NCI-H2227 (cell line): ENCODE results near the gene S100A1.
"Not testable (repeated sequence)": the region's sequence is repeated elsewhere in the genome, so short reads cannot be mapped to it uniquely, and the experiment has no call there.

ENCODE experiments used
- DNase-seq: peaks from one replicate; lab custom pipeline; 2025; ENCODE audit not compliant: unreplicated experiment; lab: John Stamatoyannopoulos, UW

S100A1 gene

GRCh38 chr1:153627715-153628626, at the start of gene S100A1:
Gene S100A1, plus strand, starts transcription at chr1:153628434. Its CDS starts 2,088 bp downstream, at chr1:153630522.
- no peak for DNase-seq

GRCh38 chr1:153578490-153578889, 49.7 kb upstream of the S100A1 start:
- no peak for DNase-seq

GRCh38 chr1:153578936-153579335, 49.3 kb upstream of the S100A1 start:
- DNase-seq = no peak

GRCh38 chr1:153582836-153583235, 45.4 kb upstream of the S100A1 start:
- DNase-seq = not testable (repeated sequence)

- not testable (repeated sequence) for DNase-seq
These were observed 44.7 kb upstream of the S100A1 start for GRCh38 chr1:153583514-153583913.

- DNase-seq = no peak
These were observed 44.3 kb upstream of the S100A1 start for GRCh38 chr1:153583976-153584375.

- no peak for DNase-seq
These were observed 43.2 kb upstream of the S100A1 start for GRCh38 chr1:153585006-153585405.

- DNase-seq = no peak
These were observed 41.9 kb upstream of the S100A1 start for GRCh38 chr1:153586347-153586746.

- no peak for DNase-seq
These were observed 40.9 kb upstream of the S100A1 start for GRCh38 chr1:153587314-153587713.

- DNase-seq = not testable (repeated sequence)
These were observed 40.2 kb upstream of the S100A1 start for GRCh38 chr1:153588033-153588432.

GRCh38 chr1:153588482-153588881, 39.8 kb upstream of the S100A1 start:
- no peak for DNase-seq

GRCh38 chr1:153592748-153593147, 35.5 kb upstream of the S100A1 start:
- no peak for DNase-seq

GRCh38 chr1:153597206-153597605, 31.0 kb upstream of the S100A1 start:
- no peak for DNase-seq

GRCh38 chr1:153598309-153599172, 29.7 kb upstream of the S100A1 start:
- DNase-seq = no peak

GRCh38 chr1:153599847-153600246, 28.4 kb upstream of the S100A1 start:
- DNase-seq = no peak

- DNase-seq = no peak
These were observed 25.5 kb upstream of the S100A1 start for GRCh38 chr1:153602749-153603148.

GRCh38 chr1:153606194-153606593, 22.0 kb upstream of the S100A1 start:
- DNase-seq = no peak

- no peak for DNase-seq
These were observed 20.9 kb upstream of the S100A1 start for GRCh38 chr1:153607381-153607780.

- DNase-seq = no peak
These were observed 20.0 kb upstream of the S100A1 start for GRCh38 chr1:153608089-153608682.

- DNase-seq = no peak
These were observed 19.3 kb upstream of the S100A1 start for GRCh38 chr1:153608742-153609584.

- DNase-seq = no peak
These were observed 18.7 kb upstream of the S100A1 start for GRCh38 chr1:153609585-153609907.
